GM06990 (cell line): ENCODE measurements around the gene COL7A1.

Experiments used
- DNase-seq: peaks from one replicate; pipeline ENCODE4 v3.0.0-alpha.2; 2011; ENCODE audit not compliant: insufficient read length; ENCODE audit errors: extremely low read depth
- H3K27me3 ChIP-seq: replicated peaks from 2 replicates; pipeline ENCODE4 v1.6.0; 2011; ENCODE audit warnings: low read length; ENCODE audit not compliant: control insufficient read depth, insufficient read depth
- H3K36me3 ChIP-seq: 2 replicates; pipeline ENCODE4 v1.5.1; 2011; ENCODE audit warnings: low read length; ENCODE audit not compliant: control insufficient read depth, insufficient read depth
- H3K4me3 ChIP-seq: replicated peaks from 2 replicates; pipeline ENCODE4 v1.5.1; 2011; ENCODE audit warnings: low read depth, mild to moderate bottlenecking, control low read depth, low read length
- CTCF ChIP-seq: IDR thresholded peaks from 2 replicates; pipeline ENCODE4 v1.5.1; 2011; ENCODE audit warnings: low read length, control low read depth, mild to moderate bottlenecking, inconsistent platforms; ENCODE audit not compliant: insufficient read depth, poor library complexity, severe bottlenecking

COL7A1 gene

GRCh38 chr3:48631516-48632448 is 36.7 kb upstream of the COL7A1 start:
- Histone ChIP-seq H3K27me3 (no peaks in the 10 kb centered on the region), H3K4me3 (no peak overlapping the region), H3K36me3 (peaks cover 18% of the 10 kb centered on the region)
- no peak for DNase-seq
- no peak for TF ChIP-seq CTCF

- DNase-seq: no peak
- H3K4me3 ChIP-seq: no peak overlapping the region
- no peak for TF ChIP-seq CTCF
- H3K36me3 ChIP-seq: peaks cover 22% of the 10 kb centered on the region
- no peaks in the 10 kb centered on the region for H3K27me3 ChIP-seq
Observed at GRCh38 chr3:48630833-48631232, 35.7 kb upstream of the COL7A1 start.

GRCh38 chr3:48630407-48630806 is 35.3 kb upstream of the COL7A1 start:
- no peak overlapping the region for H3K4me3 ChIP-seq
- no peak for DNase-seq
- TF ChIP-seq CTCF: no peak
- peaks cover 23% of the 10 kb centered on the region for H3K36me3 ChIP-seq
- H3K27me3 ChIP-seq: no peaks in the 10 kb centered on the region

GRCh38 chr3:48629894-48630293 is 34.8 kb upstream of the COL7A1 start:
- DNase-seq: no peak
- TF ChIP-seq CTCF: no peak
- H3K36me3 ChIP-seq: peaks cover 25% of the 10 kb centered on the region

GRCh38 chr3:48628277-48629017 is 33.3 kb upstream of the COL7A1 start:
- H3K4me3 ChIP-seq: no peak overlapping the region
- H3K36me3 ChIP-seq: peaks cover 25% of the 10 kb centered on the region
- no peaks in the 10 kb centered on the region for H3K27me3 ChIP-seq
- no peak for DNase-seq
- TF ChIP-seq CTCF: no peak

More at GRCh38 chr3:48629894-48630293, 34.8 kb upstream of the COL7A1 start:
- Histone ChIP-seq H3K27me3 (no peaks in the 10 kb centered on the region), H3K4me3 (no peak overlapping the region)
